GM19455 (cell line): ENCODE data around the gene ADRM1.

Experiments used
- ATAC-seq: cut with Tn5 transposase; IDR thresholded peaks from one replicate; pipeline ENCODE4 v1.9.1; 2021; ENCODE audit not compliant: unreplicated experiment

The ADRM1 gene

DNA sequence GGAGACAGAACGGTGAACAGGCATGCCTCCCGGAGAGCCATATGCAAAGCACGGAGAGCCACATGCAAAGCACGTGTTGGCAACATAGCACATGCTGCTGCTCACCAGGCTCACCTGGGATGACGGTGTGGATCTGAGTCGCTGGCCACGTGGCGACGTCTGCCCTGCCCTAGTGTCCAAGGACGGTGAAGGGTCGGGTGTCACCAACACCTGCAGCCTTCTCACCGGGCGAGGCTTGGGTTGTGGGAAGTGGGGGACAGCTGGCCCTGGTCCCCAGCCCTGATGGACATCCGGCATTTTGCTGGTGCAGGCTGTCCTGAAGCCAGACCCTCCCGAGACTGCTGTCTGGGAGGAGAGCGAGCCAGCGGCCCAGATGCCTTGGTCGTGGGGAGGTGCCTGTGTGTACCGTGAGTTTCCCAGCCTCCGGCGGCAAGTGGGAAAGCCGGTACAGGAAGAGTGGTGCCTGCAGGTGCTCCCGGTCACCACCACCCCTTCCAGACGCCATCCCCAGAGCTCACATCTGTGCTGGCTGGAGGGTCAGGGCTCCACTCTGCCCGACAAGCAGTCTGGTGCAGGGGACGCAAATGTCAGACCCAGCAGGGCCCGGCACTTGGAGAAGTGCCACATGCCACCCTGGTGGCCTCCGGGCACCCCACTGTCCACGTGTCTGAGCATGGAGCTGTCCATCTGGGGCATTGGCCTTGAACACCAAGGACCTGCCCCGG is 5.9 kb upstream of the ADRM1 start:
- no peak for ATAC-seq

DNA sequence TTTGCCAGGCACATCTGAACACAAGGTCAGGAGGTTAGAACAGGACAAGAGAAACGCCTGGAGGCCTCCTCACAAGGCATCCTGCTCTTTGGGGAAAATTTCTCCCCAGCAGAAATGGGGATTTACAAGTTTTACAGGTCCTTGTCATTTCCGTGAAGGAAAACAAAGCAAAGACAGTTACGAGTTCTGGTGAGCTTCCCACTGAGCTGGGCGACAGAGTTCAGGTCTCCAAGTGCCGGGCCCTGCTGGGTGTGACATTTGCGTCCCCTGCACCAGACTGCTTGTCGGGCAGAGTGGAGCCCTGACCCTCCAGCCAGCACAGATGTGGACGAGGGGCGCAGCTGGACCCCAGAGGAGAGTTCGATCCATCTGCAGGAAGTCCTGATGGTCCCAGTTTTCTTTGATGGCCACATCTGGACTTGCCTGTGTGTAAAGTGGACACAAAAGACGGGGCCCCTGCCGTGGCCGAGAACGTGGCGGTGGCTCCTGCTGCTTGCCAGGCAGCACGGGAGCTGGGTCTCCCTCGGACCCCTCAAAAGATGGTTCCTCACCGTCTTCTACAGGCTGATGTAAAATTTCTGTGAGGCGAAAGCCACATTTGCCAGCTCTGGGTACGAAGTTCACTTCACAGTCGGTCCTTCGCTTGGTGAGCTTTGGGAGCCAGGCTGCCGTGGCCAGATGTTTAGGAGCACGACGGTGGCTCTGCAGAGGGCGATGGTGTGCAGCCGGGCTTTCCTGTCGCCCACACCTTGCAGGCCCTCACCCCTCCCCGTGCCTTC is 5.2 kb upstream of the ADRM1 start:
- no peak for ATAC-seq

- ATAC-seq, result no peak
Measured at GRCh38 chr20:62298577-62299249, 4.1 kb upstream of the ADRM1 start.

- ATAC-seq, result no peak
Measured at GRCh38 chr20:62299666-62300236, 3.0 kb upstream of the ADRM1 start.

DNA sequence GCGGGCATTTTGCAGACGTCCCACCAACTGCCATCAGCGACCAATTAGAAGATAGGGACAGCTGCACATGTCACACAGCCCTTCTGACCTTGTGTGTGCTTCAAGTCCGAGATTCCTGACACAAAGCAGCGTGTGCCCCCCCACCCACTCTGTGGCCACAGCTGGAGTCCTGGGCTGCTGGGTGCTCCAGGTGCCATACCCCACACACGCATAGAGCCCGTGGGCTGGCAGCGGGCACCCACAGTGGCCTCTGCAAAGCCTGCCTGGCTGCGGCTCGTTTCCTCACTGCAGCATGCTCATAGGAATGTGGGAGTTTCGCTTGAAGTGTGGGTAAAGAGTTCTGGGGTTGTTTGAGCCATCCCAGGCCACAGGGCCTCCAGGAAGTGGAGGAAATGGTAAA is 2.5 kb upstream of the ADRM1 start:
- ATAC-seq, result no peak

GRCh38 chr20:62301111-62301668 is 1.6 kb upstream of the ADRM1 start:
- ATAC-seq, result no peak

GRCh38 chr20:62301773-62302340 is 940 bp upstream of the ADRM1 start:
- peak; percentile 46 for ATAC-seq

DNA sequence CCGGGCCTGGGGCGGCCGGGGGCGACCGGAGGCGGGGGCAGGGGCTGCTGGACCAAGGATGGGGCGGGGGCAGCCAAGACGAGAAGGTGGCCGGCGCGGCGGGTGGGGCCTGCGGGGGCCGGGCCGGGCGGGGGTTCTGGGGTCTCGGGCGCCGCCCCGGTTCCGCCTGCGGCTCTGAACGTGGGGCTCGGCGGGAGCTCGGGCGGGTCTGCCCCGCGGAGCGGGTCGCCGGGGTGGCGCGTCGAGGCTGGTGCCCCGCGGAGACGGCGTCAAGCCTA is 204 bp downstream of the ADRM1 start:
- no peak for ATAC-seq

DNA sequence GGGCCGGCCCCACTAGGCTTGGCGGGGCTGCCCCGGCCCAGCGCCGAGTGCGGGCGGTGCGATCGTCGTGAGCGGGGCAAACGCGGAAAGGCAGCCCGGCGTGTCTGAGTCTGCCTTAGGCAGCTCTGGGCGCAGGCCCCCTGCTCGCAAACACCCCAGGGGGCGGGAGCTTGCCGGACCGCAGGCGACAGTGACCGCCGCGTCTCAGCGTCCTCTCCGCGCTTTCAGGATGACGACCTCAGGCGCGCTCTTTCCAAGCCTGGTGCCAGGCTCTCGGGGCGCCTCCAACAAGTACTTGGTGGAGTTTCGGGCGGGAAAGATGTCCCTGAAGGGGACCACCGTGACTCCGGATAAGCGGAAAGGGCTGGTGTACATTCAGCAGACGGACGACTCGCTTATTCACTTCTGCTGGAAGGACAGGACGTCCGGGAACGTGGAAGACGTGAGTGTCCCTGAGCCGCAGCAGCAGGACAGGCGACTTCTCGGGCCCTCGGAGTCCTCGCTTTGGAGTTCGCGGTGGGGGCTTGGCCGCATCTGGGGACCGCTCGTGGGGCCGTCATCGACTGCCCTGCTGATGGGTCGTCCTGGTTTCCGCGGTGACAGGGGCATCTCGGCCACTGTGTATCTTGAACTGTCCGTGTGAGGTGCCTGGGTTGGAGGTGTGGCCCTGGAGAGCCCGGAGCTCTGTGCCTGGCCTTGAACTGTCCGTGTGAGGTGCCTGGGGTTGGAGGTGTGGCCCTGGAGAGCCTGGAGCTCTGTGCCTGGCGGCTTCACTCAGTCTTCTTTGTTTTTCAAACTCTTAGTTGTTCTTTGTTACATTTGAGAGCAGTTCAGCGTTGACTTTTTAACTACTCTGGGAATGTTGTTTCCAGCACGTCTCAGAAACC is 786 bp downstream of the ADRM1 start:
- ATAC-seq, result no peak

- no peak for ATAC-seq
Measured at GRCh38 chr20:62304331-62305148, 1.7 kb downstream of the ADRM1 start.

- no peak for ATAC-seq
Measured at GRCh38 chr20:62305149-62305764, 2.5 kb downstream of the ADRM1 start.

DNA sequence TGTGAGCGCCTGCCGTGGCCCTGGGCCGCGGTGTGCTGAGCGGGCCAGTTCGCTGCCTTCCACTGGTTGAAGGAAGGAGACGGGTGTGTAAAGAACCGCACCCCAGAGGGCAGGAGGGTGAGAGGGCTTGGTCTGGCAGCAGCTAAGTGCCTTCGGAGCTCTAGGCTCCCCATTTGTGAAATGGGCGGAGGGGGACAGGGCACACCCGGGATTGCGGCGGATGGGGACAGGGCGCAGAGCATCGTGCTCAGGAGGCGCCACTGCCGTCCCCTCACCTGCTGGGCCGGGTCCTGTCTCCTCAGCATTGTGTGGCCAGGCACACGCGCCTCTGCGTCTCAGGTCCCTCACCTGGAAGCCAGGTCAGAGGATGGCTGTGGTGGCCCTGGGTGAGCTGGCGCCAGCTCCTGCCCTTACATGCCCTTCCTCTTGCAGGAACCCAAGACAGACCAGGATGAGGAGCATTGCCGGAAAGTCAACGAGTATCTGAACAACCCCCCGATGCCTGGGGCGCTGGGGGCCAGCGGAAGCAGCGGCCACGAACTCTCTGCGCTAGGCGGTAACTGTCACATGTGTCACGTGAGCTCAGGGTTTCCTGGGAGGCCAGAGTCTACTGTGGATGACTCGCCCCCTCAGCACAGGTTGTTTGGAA is 3.1 kb downstream of the ADRM1 start:
- ATAC-seq, result no peak

DNA sequence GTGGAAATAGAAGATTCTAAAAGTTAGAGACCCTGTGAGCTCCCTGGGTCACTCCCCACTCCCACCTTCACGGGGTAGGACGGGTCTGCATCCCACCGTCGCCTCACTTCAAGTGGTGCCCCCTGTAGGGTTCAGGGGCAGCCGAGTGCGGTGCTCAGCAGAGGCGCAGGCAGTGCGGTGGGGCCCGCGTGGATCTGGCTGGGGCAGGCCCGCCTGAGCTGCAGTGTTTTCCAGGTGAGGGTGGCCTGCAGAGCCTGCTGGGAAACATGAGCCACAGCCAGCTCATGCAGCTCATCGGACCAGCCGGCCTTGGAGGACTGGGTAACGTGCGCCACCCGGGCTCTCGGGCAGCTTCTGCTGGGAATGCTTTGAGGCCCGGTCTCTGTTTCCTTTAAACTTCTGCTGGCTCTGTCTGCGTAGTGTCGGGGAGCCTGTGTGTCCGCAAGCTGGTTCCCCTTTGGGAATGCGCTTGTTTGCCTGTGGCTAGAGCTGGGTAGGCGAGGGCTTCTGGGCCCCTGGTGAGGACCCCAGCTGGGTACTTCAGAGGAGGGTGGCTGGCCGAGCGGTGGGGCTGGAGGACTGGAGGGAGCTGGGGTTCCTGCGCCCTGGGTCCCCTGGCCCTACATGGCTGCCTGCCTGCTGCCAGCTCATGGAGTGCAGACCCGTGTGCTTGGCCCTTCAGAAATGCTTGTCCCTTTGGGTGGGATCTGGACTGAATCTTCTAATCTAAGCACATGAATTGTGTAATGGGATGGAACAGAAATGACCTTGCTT is 3.8 kb downstream of the ADRM1 start:
- no peak for ATAC-seq

DNA sequence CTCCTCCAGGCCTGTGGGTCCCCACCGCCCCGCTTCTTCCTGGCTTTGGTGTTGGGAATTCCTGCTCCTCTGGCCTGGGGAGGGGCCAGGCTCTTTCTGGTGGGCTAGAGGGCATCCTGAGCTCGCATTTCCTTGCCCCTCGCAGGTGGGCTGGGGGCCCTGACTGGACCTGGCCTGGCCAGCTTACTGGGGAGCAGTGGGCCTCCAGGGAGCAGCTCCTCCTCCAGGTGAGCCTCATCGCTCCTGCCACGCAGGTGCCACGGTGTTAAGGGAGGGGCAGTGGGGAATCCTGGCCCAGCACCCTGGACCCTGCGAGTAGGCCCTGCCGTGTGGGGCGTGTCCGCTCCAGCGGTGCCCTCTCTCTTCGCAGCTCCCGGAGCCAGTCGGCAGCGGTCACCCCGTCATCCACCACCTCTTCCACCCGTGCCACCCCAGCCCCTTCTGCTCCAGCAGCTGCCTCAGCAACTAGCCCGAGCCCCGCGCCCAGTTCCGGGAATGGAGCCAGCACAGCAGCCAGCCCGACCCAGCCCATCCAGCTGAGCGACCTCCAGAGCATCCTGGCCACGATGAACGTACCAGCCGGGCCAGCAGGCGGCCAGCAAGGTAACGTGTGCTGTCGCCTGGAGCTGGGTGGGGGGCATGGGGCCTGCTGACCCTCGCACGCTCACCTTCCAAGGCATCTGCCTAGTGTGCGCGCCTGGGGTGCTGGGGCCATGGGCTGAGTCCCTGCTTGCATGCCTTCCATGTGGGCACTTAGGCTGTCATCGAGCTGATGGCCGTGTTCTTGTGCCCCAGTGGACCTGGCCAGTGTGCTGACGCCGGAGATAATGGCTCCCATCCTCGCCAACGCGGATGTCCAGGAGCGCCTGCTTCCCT is 4.7 kb downstream of the ADRM1 start:
- ATAC-seq, result no peak

DNA sequence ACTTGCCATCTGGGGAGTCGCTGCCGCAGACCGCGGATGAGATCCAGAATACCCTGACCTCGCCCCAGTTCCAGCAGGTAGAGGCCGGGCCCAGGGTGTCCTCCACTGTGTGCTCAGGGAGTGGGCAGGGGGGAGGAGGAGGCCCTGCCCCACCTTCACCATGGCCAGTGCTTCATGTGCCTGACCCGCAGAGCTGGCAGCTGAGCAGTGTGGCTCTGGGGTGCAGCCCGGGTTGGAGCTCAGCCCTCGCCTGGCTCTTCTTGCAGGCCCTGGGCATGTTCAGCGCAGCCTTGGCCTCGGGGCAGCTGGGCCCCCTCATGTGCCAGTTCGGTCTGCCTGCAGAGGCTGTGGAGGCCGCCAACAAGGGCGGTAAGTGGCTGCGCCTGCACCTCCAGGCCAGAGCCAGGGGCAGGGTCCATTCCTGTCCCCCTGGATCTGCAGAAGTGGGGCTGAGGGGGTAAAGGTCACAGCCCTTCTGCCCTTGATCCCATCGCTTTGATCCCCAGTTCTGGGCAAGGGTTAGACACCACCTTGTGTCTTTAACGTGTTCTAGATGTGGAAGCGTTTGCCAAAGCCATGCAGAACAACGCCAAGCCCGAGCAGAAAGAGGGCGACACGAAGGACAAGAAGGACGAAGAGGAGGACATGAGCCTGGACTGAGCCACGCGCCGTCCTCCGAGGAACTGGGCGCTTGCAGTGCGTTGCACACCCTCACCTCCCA is 5.5 kb downstream of the ADRM1 start:
- no peak for ATAC-seq
